Tongue (tissue), 2 donors: ENCODE measurements around the gene PREX1. TPM values are rescaled to one million over a fixed set of nuclear protein-coding genes. Genes with fewer than 3 reads are reported as not detected.

ENCODE experiments used
- DNase-seq: peaks from one replicate; pipeline ENCODE4 v3.0.0-alpha.2; 2015
- total RNA-seq: library from RNA; depleted of rRNA; stranded (reverse); fragments of >200 nt; gene quantifications from one replicate; pipeline ENCODE4 v1.2.3, GENCODE V29; 2014

Gene PREX1
- total RNA-seq, 1 donor from 2014 or later = 29.4 TPM

DNA sequence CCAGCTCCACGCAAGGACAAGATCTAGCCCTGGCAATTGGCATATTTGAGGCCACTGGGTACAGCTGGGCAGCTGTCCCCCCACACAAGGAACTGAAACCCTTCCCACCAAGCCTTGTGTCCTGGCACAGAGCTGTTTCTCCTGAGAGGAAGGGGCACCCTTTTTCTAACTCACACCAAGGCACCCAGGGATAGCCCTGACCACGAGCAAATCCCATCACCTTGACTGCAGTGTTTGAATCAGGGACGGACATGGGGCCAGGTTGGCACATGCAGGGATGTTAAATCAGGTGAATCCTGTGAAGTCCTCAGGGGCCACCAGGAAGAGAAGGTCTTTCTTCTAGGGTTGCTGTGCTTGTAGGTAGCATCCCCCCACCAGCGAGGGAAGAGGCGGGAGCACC is 246.6 kb downstream of the PREX1 start:
- DNase-seq = no peak

DNA sequence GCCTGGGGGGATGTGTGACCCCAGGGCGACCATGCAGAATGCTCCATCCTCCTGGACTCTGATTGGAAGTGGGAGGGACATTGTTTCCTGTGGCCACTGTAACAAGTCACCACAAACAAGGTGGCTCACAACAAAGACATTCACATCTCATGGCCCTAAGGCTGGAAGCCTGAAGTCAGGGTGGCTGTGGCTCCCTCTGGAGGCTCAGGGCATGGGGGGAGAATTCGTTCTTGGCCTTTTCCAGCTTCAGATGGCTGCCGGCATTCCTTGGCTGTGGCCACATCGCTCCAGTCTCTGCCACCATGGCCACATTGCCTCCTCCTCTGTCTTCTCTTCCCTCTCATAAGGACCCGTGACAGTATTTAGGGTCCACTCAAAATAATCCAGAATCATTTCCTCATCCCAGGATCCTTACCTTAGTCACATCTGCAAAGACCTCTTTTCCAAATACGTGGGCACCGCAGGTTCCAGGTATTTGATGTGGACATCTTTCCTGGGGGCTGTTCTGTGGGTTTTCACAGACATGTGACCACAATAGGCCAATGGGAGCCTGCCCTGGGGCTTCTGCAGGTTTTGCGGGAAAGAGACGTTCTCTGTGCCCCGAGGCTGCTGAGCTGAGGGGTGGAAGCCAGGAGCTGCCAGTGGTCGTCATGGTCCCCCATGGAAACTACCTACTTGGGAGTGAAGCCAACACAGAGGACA is 249.3 kb downstream of the PREX1 start:
- DNase-seq = no peak

DNA sequence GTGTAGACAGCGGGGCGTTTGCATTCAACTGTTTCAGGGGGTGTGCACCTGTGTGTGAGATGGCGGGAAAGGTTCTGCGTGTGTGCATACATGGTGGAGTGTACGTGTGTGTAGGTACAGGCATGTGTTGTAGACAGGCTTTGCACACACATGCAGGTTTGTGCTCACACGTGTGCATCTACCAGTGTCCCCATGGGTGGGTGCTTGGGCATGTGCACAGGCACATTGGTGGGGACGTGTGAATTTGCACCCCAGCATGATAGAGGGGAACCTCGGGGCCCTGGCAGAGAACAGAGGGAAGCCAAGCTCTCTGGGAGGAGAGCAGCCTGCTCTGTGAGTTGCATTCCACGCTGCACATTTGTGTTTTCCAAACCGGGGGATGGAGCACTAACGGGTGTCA is 250.2 kb downstream of the PREX1 start:
- DNase-seq = no peak

DNA sequence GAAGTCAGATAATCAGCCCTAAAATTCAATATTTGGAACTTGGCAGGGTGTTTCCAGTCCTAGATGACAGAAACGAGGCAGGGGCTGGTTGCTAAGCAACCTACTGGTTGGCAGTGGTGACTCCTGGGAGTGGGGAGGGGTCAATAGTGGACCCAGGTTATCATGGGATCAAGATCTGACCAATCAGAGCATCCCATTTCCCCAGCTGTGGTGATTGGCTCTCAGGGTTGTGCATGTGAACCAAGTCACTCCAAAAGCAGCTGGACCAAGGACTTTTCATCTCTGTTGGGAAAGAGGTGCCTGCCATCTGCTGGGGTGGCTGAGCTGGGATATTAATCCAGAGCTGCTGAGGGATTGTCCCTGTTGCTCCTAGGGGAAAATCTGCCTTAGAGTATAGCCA is 253.4 kb downstream of the PREX1 start:
- peak; percentile 24 for DNase-seq

Other genes starting within 250 kb of the PREX1 start
- gene ARFGEF2, start 93.7 kb upstream of the PREX1 start, total RNA-seq = 83.8 TPM
- 70.9 TPM for gene CSE1L, start 218.3 kb upstream of the PREX1 start, total RNA-seq